ENCODE results near the gene FETUB.

Gene FETUB

GRCh38 chr3:186640473-186640818 is 247 bp downstream of the FETUB start:
- Histone ChIP-seq H3K4me3 (ENCODE audit: extremely low read depth, insufficient read depth, low read length, poor library complexity, severe bottlenecking) (no peak overlapping the region), H3K36me3 (ENCODE audit: control insufficient read depth, insufficient read depth, low read length) (no peaks in the 10 kb centered on the region), H3K4me1 (ENCODE audit: control insufficient read depth, insufficient read depth, low read length, poor library complexity, severe bottlenecking) (peaks cover 11% of the 10 kb centered on the region), H3K9me3 (ENCODE audit: control insufficient read depth, low read length) (no peaks in the 10 kb centered on the region), H3K27ac (ENCODE audit: low read depth, low read length, severe bottlenecking) (no peak overlapping the region)
- 32 to 51% methylated on average over 8 to 9 of the region's 9 CpGs for WGBS, 2 experiments (ENCODE audit: insufficient coverage in 2 of 2)

GRCh38 chr3:186640929-186641328 is 730 bp downstream of the FETUB start:
- H3K9me3 ChIP-seq (ENCODE audit: control insufficient read depth, low read length): no peaks in the 10 kb centered on the region
- H3K27ac ChIP-seq (ENCODE audit: low read depth, low read length, severe bottlenecking): no peak overlapping the region
- H3K4me3 ChIP-seq (ENCODE audit: extremely low read depth, insufficient read depth, low read length, poor library complexity, severe bottlenecking): no peak overlapping the region

GRCh38 chr3:186642014-186642413 is 1.8 kb downstream of the FETUB start:
- Histone ChIP-seq H3K4me3 (ENCODE audit: extremely low read depth, insufficient read depth, low read length, poor library complexity, severe bottlenecking) (no peak overlapping the region), H3K36me3 (ENCODE audit: control insufficient read depth, insufficient read depth, low read length) (no peaks in the 10 kb centered on the region), H3K9me3 (ENCODE audit: control insufficient read depth, low read length) (no peaks in the 10 kb centered on the region), H3K27ac (ENCODE audit: low read depth, low read length, severe bottlenecking) (no peak overlapping the region), H3K4me1 (ENCODE audit: control insufficient read depth, insufficient read depth, low read length, poor library complexity, severe bottlenecking) (peaks cover 11% of the 10 kb centered on the region)
- WGBS, 2 experiments (ENCODE audit: insufficient coverage in 2 of 2): 79% methylated on average over 2 of the region's 3 CpGs; no CpG with 5 or more reads in 1 of the 2 experiments

More at GRCh38 chr3:186640929-186641328, 730 bp downstream of the FETUB start:
- Histone ChIP-seq H3K4me1 (ENCODE audit: control insufficient read depth, insufficient read depth, low read length, poor library complexity, severe bottlenecking) (peaks cover 11% of the 10 kb centered on the region), H3K36me3 (ENCODE audit: control insufficient read depth, insufficient read depth, low read length) (no peaks in the 10 kb centered on the region)

DNA sequence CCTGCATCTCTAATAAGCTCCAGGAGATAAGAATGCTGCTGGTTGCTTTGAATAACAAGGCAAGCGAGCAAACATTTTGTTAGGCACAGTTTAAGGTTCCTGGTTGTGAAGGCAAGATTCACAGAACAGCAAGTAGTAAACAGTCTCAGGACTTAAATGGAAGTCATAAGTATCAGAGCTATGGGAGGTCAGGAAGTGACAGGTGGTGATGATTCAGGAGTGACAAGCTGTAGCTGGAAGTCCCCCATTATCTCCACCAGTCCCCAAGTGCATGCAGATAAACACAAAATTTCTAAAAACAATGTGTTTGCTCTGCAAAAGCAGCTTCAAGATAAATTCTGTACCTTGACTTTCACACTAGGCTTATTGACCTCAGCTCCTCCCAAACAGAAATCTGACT is 3.3 kb downstream of the FETUB start:
- H3K27ac ChIP-seq (ENCODE audit: low read depth, low read length, severe bottlenecking): no peak overlapping the region
- no peaks in the 10 kb centered on the region for H3K9me3 ChIP-seq (ENCODE audit: control insufficient read depth, low read length)
- H3K4me3 ChIP-seq (ENCODE audit: extremely low read depth, insufficient read depth, low read length, poor library complexity, severe bottlenecking): no peak overlapping the region
- 73 to 80% methylated on average over 1 of the region's 1 CpG for WGBS, 2 experiments (ENCODE audit: insufficient coverage in 2 of 2)
- H3K4me1 ChIP-seq (ENCODE audit: control insufficient read depth, insufficient read depth, low read length, poor library complexity, severe bottlenecking): peaks cover 11% of the 10 kb centered on the region
- no peaks in the 10 kb centered on the region for H3K36me3 ChIP-seq (ENCODE audit: control insufficient read depth, insufficient read depth, low read length)

GRCh38 chr3:186644683-186645082 is 4.5 kb downstream of the FETUB start:
- no peaks in the 10 kb centered on the region for H3K36me3 ChIP-seq (ENCODE audit: control insufficient read depth, insufficient read depth, low read length)
- peaks cover 11% of the 10 kb centered on the region for H3K4me1 ChIP-seq (ENCODE audit: control insufficient read depth, insufficient read depth, low read length, poor library complexity, severe bottlenecking)
- H3K9me3 ChIP-seq (ENCODE audit: control insufficient read depth, low read length): no peaks in the 10 kb centered on the region
- no peak overlapping the region for H3K27ac ChIP-seq (ENCODE audit: low read depth, low read length, severe bottlenecking)
- WGBS, 2 experiments (ENCODE audit: insufficient coverage in 2 of 2): 87 to 91% methylated on average over 2 to 3 of the region's 3 CpGs
- no peak overlapping the region for H3K4me3 ChIP-seq (ENCODE audit: extremely low read depth, insufficient read depth, low read length, poor library complexity, severe bottlenecking)

GRCh38 chr3:186646106-186646505 is 5.9 kb downstream of the FETUB start:
- no peaks in the 10 kb centered on the region for H3K36me3 ChIP-seq (ENCODE audit: control insufficient read depth, insufficient read depth, low read length)
- H3K4me3 ChIP-seq (ENCODE audit: extremely low read depth, insufficient read depth, low read length, poor library complexity, severe bottlenecking): no peak overlapping the region
- no peak overlapping the region for H3K27ac ChIP-seq (ENCODE audit: low read depth, low read length, severe bottlenecking)
- 90 to 100% methylated on average over 2 of the region's 4 CpGs for WGBS, 2 experiments (ENCODE audit: insufficient coverage in 2 of 2)
- H3K9me3 ChIP-seq (ENCODE audit: control insufficient read depth, low read length): no peaks in the 10 kb centered on the region
- H3K4me1 ChIP-seq (ENCODE audit: control insufficient read depth, insufficient read depth, low read length, poor library complexity, severe bottlenecking): peaks cover 3% of the 10 kb centered on the region

DNA sequence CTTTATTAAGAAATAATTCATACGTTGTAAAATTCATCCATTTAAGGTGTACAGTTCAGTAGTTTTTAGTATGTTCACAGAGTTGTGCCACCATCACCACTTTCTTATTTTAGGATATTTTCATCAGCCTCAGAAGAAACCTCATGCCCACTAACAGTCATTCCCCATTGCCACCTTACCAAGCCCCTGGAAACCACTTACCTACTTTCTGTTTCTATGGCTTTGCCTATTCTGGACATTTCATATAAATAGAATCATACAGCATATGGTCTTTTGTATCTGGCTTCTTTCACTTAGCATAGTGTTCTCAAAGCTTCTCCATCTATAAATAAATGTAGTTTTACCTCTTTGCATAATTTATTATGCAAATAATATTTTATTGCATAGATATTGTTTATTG is 6.6 kb downstream of the FETUB start:
- no peak overlapping the region for H3K27ac ChIP-seq (ENCODE audit: low read depth, low read length, severe bottlenecking)
- H3K4me3 ChIP-seq (ENCODE audit: extremely low read depth, insufficient read depth, low read length, poor library complexity, severe bottlenecking): no peak overlapping the region
- H3K36me3 ChIP-seq (ENCODE audit: control insufficient read depth, insufficient read depth, low read length): no peaks in the 10 kb centered on the region
- no peaks in the 10 kb centered on the region for H3K9me3 ChIP-seq (ENCODE audit: control insufficient read depth, low read length)
- WGBS, 2 experiments (ENCODE audit: insufficient coverage in 2 of 2): no CpG with 5 or more reads among the region's 1 CpG
- H3K4me1 ChIP-seq (ENCODE audit: control insufficient read depth, insufficient read depth, low read length, poor library complexity, severe bottlenecking): peaks cover 3% of the 10 kb centered on the region

DNA sequence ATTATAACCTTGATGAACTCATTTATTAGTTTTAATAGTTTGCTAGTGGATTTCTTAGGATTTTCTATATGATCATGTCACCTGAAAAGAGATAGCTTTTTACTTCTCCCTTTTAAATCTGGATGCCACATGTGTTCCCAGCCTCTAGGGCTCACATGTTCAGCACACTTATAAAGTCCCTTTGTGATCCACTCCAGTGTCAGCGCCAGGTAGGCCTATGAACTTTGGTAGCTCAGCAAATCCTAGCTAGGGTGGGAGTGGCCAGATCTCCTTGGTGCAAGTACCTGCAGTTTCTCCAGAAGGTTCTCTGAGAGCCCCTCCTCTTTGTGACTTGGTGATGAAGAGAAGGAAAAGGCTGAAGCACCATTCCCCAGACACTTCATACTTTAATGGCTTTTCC is 8.7 kb downstream of the FETUB start:
- Histone ChIP-seq H3K36me3 (ENCODE audit: control insufficient read depth, insufficient read depth, low read length) (no peaks in the 10 kb centered on the region), H3K9me3 (ENCODE audit: control insufficient read depth, low read length) (no peaks in the 10 kb centered on the region), H3K4me3 (ENCODE audit: extremely low read depth, insufficient read depth, low read length, poor library complexity, severe bottlenecking) (no peak overlapping the region), H3K27ac (ENCODE audit: low read depth, low read length, severe bottlenecking) (no peak overlapping the region), H3K4me1 (ENCODE audit: control insufficient read depth, insufficient read depth, low read length, poor library complexity, severe bottlenecking) (peaks cover 2% of the 10 kb centered on the region)
- 80 to 100% methylated on average over 1 of the region's 1 CpG for WGBS, 2 experiments (ENCODE audit: insufficient coverage in 2 of 2)

DNA sequence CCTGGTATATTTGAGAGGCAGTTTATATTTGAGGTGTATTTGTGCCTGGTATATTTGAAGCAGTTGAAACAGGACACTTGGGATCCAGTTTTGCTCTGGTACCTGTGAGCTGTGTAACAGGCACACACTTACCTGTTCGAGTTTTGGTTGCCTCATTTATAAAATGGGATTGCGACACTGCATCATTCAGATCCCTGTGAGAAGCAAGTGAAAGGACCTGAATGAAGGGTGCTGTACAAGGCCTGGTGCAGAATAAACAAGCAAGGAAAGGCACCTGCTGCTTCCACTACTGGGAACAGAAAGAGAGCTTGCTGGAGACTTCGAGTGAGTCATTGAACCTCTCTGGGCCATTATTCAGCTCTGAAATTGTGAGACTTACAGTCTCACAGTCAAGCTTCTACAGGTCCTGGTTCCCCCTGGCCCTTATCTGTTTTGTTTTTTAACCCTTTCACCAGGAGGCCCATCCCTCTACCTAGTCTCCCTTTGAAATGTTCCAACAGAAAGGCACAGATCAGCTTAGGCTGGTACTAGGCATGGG is 11.5 kb downstream of the FETUB start:
- Histone ChIP-seq H3K36me3 (ENCODE audit: control insufficient read depth, insufficient read depth, low read length) (no peaks in the 10 kb centered on the region), H3K9me3 (ENCODE audit: control insufficient read depth, low read length) (no peaks in the 10 kb centered on the region), H3K4me3 (ENCODE audit: extremely low read depth, insufficient read depth, low read length, poor library complexity, severe bottlenecking) (no peak overlapping the region), H3K27ac (ENCODE audit: low read depth, low read length, severe bottlenecking) (no peak overlapping the region), H3K4me1 (ENCODE audit: control insufficient read depth, insufficient read depth, low read length, poor library complexity, severe bottlenecking) (peaks cover 2% of the 10 kb centered on the region)
- 75 to 92% methylated on average over 3 of the region's 3 CpGs for WGBS, 2 experiments (ENCODE audit: insufficient coverage in 2 of 2)

DNA sequence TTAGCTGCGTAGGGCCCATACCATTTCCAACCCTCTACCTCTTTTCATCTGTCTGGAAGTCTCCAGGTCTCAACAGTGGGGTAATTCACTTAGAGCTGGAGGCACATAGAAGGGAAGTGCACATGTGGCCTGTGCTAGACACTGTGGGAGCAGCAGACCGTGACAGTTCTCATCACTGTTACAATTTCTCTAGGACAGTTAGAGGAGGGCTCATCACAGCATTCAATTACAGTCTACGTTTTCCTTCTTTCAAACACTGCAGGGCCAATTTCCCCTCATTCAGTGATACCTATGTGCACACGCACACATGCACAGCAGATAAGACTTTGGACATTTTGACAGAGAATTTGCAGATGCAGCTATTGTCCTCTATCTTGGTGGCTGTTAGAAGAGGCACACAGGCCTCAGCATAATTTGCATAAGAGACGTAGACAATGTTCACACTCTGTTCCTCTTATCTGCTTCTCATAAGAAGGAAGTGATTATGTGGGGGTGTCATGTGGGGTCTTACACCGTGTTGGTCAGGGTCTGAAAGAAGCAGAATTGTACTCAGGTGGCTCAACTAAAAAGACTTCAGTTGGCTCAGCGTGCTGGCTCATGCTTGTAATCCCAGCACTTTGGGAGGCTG is 13.0 kb downstream of the FETUB start:
- H3K4me3 ChIP-seq (ENCODE audit: extremely low read depth, insufficient read depth, low read length, poor library complexity, severe bottlenecking): no peak overlapping the region
- no peaks in the 10 kb centered on the region for H3K9me3 ChIP-seq (ENCODE audit: control insufficient read depth, low read length)
- no peaks in the 10 kb centered on the region for H3K36me3 ChIP-seq (ENCODE audit: control insufficient read depth, insufficient read depth, low read length)
- 96 to 98% methylated on average over 5 to 6 of the region's 7 CpGs for WGBS, 2 experiments (ENCODE audit: insufficient coverage in 2 of 2)
- peaks cover 2% of the 10 kb centered on the region for H3K4me1 ChIP-seq (ENCODE audit: control insufficient read depth, insufficient read depth, low read length, poor library complexity, severe bottlenecking)
- no peak overlapping the region for H3K27ac ChIP-seq (ENCODE audit: low read depth, low read length, severe bottlenecking)

GRCh38 chr3:186653984-186654383 is 13.8 kb downstream of the FETUB start:
- no peak overlapping the region for H3K27ac ChIP-seq (ENCODE audit: low read depth, low read length, severe bottlenecking)
- no peak overlapping the region for H3K4me3 ChIP-seq (ENCODE audit: extremely low read depth, insufficient read depth, low read length, poor library complexity, severe bottlenecking)
- peaks cover 2% of the 10 kb centered on the region for H3K4me1 ChIP-seq (ENCODE audit: control insufficient read depth, insufficient read depth, low read length, poor library complexity, severe bottlenecking)
- 56 to 75% methylated on average over 1 to 6 of the region's 6 CpGs for WGBS, 2 experiments (ENCODE audit: insufficient coverage in 2 of 2)
- H3K9me3 ChIP-seq (ENCODE audit: control insufficient read depth, low read length): no peaks in the 10 kb centered on the region
- no peaks in the 10 kb centered on the region for H3K36me3 ChIP-seq (ENCODE audit: control insufficient read depth, insufficient read depth, low read length)
